PC-3 (cell line): ENCODE data around the gene NMRAL1. TPM values are rescaled to one million over a fixed set of nuclear protein-coding genes. Genes with fewer than 3 reads are reported as not detected.

ENCODE experiments used
- ATAC-seq: fragments of 200-7000 bp; cut with Tn5 transposase; 2 replicates; pipeline ENCODE4 v1.9.1; 2020; ENCODE audit warnings: mild to moderate bottlenecking, moderate library complexity
- BruUV-seq: library from RNA; stranded (reverse); fragments of 400-500 nt; replicated peaks from 2 replicates; lab custom pipeline; 2021; lab: Mats Ljungman, UMichigan
- CTCF ChIA-PET: fragments of 300-600 bp; sonication (Branson Sonifier 250); formaldehyde crosslinking; loops from one replicate; lab custom pipeline; 2022; ENCODE audit warnings: antibody characterized with exemption; lab: Charles Lee
- POLR2A ChIA-PET: fragments of 300-600 bp; sonication (Branson Sonifier 250); formaldehyde crosslinking; loops from one replicate; lab custom pipeline; 2022; ENCODE audit warnings: antibody characterized with exemption; ENCODE audit not compliant: unreplicated experiment; lab: Charles Lee
- DNase-seq: peaks from one replicate; pipeline ENCODE4 v3.0.0-alpha.2; 2015
- H2AFZ ChIP-seq: fragments of 300-600 bp; sonication (generic); 2 replicates; pipeline ENCODE4 v1.6.0; 2016; ENCODE audit warnings: antibody characterized with exemption, low read length
- H3F3A ChIP-seq: fragments of 300-600 bp; sonication (generic); one replicate; pipeline ENCODE4 v1.6.0; 2017; ENCODE audit warnings: antibody characterized with exemption, low read length, control low read depth, mild to moderate bottlenecking; ENCODE audit not compliant: unreplicated experiment
- H3K27ac ChIP-seq: fragments of 300-600 bp; sonication (generic); 2 replicates; pipeline ENCODE4 v1.5.1; 2016; ENCODE audit warnings: mild to moderate bottlenecking, low read length
- H3K27me3 ChIP-seq: fragments of 300-600 bp; sonication (generic); 2 replicates; pipeline ENCODE4 v1.6.1; 2016; ENCODE audit warnings: low read length, mixed read lengths
- H3K36me3 ChIP-seq: fragments of 300-600 bp; sonication (generic); 2 replicates; pipeline ENCODE4 v1.6.1; 2016; ENCODE audit warnings: low read depth, mixed run types, low read length, mixed read lengths
- H3K4me1 ChIP-seq: fragments of 300-600 bp; sonication (generic); 2 replicates; pipeline ENCODE4 v1.5.1; 2016; ENCODE audit warnings: low read length; ENCODE audit not compliant: insufficient read depth
- H3K4me2 ChIP-seq: fragments of 300-600 bp; sonication (generic); 2 replicates; pipeline ENCODE4 v1.6.0; 2016; ENCODE audit warnings: low read length
- H3K4me3 ChIP-seq: fragments of 300-600 bp; sonication (generic); 2 replicates; pipeline ENCODE4 v1.5.1; 2016; ENCODE audit warnings: mild to moderate bottlenecking, low read length, mixed read lengths
- H3K79me2 ChIP-seq: fragments of 300-600 bp; sonication (generic); 2 replicates; pipeline ENCODE4 v1.6.1; 2017; ENCODE audit warnings: low read length, mixed read lengths
- H3K9ac ChIP-seq: fragments of 300-600 bp; sonication (generic); 2 replicates; pipeline ENCODE4 v1.6.0; 2016; ENCODE audit warnings: mild to moderate bottlenecking, low read length
- H3K9me2 ChIP-seq: fragments of 300-600 bp; sonication (generic); replicated peaks from 2 replicates; pipeline ENCODE4 v1.6.1; 2016; ENCODE audit warnings: mixed run types, low read length, mixed read lengths
- H3K9me3 ChIP-seq: fragments of 300-600 bp; sonication (generic); 2 replicates; pipeline ENCODE4 v1.6.1; 2016; ENCODE audit warnings: low read length, mixed read lengths
- H4K20me1 ChIP-seq: fragments of 300-600 bp; sonication (generic); 2 replicates; pipeline ENCODE4 v1.6.1; 2016; ENCODE audit warnings: low read length, mixed read lengths
- EZH2 ChIP-seq: fragments of 300-600 bp; sonication (generic); IDR thresholded peaks from one replicate; pipeline ENCODE4 v1.6.1; 2017; ENCODE audit warnings: antibody characterized with exemption, mild to moderate bottlenecking, low read length; ENCODE audit not compliant: unreplicated experiment
- EZH2phosphoT487 ChIP-seq: fragments of 300-600 bp; sonication (generic); IDR thresholded peaks from 2 replicates; pipeline ENCODE4 v1.6.1; 2018; ENCODE audit warnings: mild to moderate bottlenecking, antibody characterized with exemption, low read length, borderline replicate concordance
- intact Hi-C: fragments of 100-400 bp; cut with micrococcal nuclease; formaldehyde crosslinking; loops from 2 replicates; pipeline ENCODE4 v1.9.0; 2023
- total RNA-seq: library from RNA; depleted of rRNA; stranded (reverse); fragments of >200 nt; gene quantifications from 2 replicates; pipeline ENCODE4 v1.2.3, GENCODE V29; 2014
- TF ChIP-seq, protein P1 (sequence below): fragments of 300-600 bp; sonication (generic); conservative IDR thresholded peaks from 2 replicates; pipeline ENCODE4 v1.5.1; 2017; ENCODE audit warnings: antibody characterized with exemption, low read depth, mild to moderate bottlenecking, low read length

NMRAL1 gene
- total RNA-seq, 1 experiment from 2014 or later = 92.6 TPM

DNA sequence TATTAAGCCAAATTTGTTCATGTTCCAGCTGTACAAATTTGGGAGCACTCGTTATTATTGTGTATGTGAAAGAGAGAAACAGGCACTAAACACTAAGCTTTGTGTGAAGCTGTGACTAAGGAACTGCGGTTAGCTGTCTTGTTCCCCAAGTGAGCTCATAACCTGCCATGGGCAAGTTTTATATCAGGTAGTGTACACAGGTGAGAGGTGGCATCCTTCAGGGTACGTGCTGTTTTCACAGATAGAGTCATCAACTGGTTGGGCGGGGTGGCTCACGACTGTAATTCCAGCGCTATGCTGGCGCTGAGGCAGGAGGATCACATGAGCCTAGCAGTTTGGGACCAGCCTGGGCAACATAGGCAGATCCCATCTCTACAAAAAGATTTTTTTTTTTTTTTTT, 45.9 kb downstream of the NMRAL1 start:
- intact Hi-C loops = no loop called here
- peaks cover 19% of the 10 kb centered on the region; the same call in 1 of the 2 replicates for H3K4me1 ChIP-seq
- CTCF ChIA-PET = interaction anchor here (0.5 kb wide), 2 partner anchors 72 to 189 kb away, joined by 3 to 4 read pairs; no protein-coding TSS in a partner anchor

DNA sequence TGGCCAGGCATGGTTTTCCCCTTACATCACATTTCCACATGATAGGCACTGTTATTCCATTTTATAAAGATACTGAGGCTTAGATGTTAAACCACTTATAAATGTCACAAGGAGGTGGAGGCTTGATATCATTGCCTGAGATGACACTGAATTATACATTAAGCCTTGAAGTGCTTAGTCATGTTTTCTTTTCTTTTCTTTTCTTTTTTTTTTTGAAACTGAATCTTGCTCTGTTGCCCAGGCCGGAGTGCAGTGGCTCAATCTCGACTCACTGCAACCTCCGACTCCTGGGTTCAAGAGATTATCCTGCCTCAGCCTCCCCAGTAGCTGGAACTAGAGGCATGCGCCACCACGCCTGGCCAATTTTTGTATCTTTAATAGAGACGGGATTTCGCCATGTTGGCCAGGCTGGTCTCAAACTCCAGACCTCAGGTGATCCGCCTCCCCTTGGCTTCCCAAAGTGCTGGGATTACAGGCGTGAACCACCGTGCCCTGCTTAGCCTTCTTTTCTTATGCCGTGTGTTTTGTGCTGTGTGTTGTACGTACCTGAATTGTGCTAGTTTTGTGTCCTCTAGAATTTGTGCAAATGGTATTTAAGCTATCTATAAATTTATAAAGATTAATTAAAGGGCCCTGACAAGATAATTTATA, 47.6 kb downstream of the NMRAL1 start:
- CTCF ChIA-PET = no interaction called here
- peak overlapping the region; percentile 97 for H3K4me3 ChIP-seq
- H2AFZ ChIP-seq = no peak overlapping the region
- DNase-seq (no peak), ATAC-seq (no peak)
- H4K20me1 ChIP-seq = no peaks in the 10 kb centered on the region
- no peaks in the 10 kb centered on the region for H3K27me3 ChIP-seq
- H3K9me3 ChIP-seq = no peaks in the 10 kb centered on the region
- H3K9me2 ChIP-seq = no peaks in the 10 kb centered on the region
- peaks cover 19% of the 10 kb centered on the region; the same call in 1 of the 2 replicates for H3K4me1 ChIP-seq
- H3K79me2 ChIP-seq = peaks cover 53% of the 10 kb centered on the region
- no TSS peak for BruUV-seq
- H3K9ac ChIP-seq = peak overlapping the region; percentile 98
- H3K36me3 ChIP-seq = 0 out of 2 replicates have a peak, but pooled peaks cover 6% of the 10 kb centered on the region
- POLR2A ChIA-PET = no interaction called here
- no peaks in the 10 kb centered on the region for H3F3A ChIP-seq
- peak overlapping the region; percentile 98 for H3K4me2 ChIP-seq
- TF ChIP-seq, protein P1, sequence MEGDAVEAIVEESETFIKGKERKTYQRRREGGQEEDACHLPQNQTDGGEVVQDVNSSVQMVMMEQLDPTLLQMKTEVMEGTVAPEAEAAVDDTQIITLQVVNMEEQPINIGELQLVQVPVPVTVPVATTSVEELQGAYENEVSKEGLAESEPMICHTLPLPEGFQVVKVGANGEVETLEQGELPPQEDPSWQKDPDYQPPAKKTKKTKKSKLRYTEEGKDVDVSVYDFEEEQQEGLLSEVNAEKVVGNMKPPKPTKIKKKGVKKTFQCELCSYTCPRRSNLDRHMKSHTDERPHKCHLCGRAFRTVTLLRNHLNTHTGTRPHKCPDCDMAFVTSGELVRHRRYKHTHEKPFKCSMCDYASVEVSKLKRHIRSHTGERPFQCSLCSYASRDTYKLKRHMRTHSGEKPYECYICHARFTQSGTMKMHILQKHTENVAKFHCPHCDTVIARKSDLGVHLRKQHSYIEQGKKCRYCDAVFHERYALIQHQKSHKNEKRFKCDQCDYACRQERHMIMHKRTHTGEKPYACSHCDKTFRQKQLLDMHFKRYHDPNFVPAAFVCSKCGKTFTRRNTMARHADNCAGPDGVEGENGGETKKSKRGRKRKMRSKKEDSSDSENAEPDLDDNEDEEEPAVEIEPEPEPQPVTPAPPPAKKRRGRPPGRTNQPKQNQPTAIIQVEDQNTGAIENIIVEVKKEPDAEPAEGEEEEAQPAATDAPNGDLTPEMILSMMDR = no peak
- intact Hi-C loops = no loop called here
- peak overlapping the region; percentile 79 for H3K27ac ChIP-seq

More for the DNA sequence above, 45.9 kb downstream of the NMRAL1 start:
- Histone ChIP-seq H3K27me3 (no peaks in the 10 kb centered on the region), H3K79me2 (peaks cover 62% of the 10 kb centered on the region), H3K27ac (peak overlapping the region; percentile 48), H4K20me1 (no peaks in the 10 kb centered on the region), H3K9me2 (no peaks in the 10 kb centered on the region), H2AFZ (no peak overlapping the region), H3K9ac (no peak overlapping the region), H3K36me3 (peaks cover 10% of the 10 kb centered on the region; the same call in 1 of the 2 replicates), H3K4me3 (0 out of 2 replicates have a peak overlapping the region, but pooled peaks have one; percentile 5), H3F3A (no peaks in the 10 kb centered on the region), H3K4me2 (peak overlapping the region; percentile 43), H3K9me3 (no peaks in the 10 kb centered on the region)
- TF ChIP-seq EZH2 (no peak), EZH2phosphoT487 (no peak)
- TF ChIP-seq, protein P1 = no peak
- POLR2A ChIA-PET = interaction anchor here (0.5 to 0.6 kb wide), 2 partner anchors 187 to 1306 kb away, joined by 4 read pairs; no protein-coding TSS in a partner anchor
- ATAC-seq (peak; percentile 45), DNase-seq (peak; percentile 91)
- BruUV-seq = no TSS peak
